ENCODE results near the gene ZNF185. TPM values are rescaled to one million over a fixed set of nuclear protein-coding genes. Genes with fewer than 3 reads are reported as not detected.

The ZNF185 gene
- 4.6 and 5.0 TPM in 2 replicates for total RNA-seq

GRCh38 chrX:152897222-152898131, at the start of gene ZNF185:
TSS of gene ZNF185 (plus strand) at chrX:152898067. CDS start at chrX:152914490, 16,423 bp downstream.

Other genes starting within 250 kb of the ZNF185 start
- not detected in 2 replicates for gene MAGEA3, start 199.3 kb upstream of the ZNF185 start, total RNA-seq
- not detected in 2 replicates for gene CSAG2, start 188.8 kb upstream of the ZNF185 start, total RNA-seq
- not detected in 2 replicates for gene MAGEA2B, start 183.4 kb upstream of the ZNF185 start, total RNA-seq
- not detected in 2 replicates for gene CSAG1, start 164.3 kb upstream of the ZNF185 start, total RNA-seq
- not detected in 2 replicates for gene MAGEA12, start 164.3 kb upstream of the ZNF185 start, total RNA-seq
- gene MAGEA2, start 144.2 kb upstream of the ZNF185 start, total RNA-seq, result not detected in 2 replicates
- not detected in 2 replicates for gene CSAG3, start 138.8 kb upstream of the ZNF185 start, total RNA-seq
- gene MAGEA6, start 128.4 kb upstream of the ZNF185 start, total RNA-seq, result not detected in 2 replicates
- gene CETN2, start 67.3 kb upstream of the ZNF185 start, total RNA-seq, result 27.1 and 36.5 TPM in 2 replicates
- 21.7 and 25.9 TPM in 2 replicates for gene NSDHL, start 67.0 kb upstream of the ZNF185 start, total RNA-seq
- not detected in 2 replicates for gene PNMA5, start 96.0 kb downstream of the ZNF185 start, total RNA-seq
- gene PNMA3, start 158.4 kb downstream of the ZNF185 start, total RNA-seq, result not detected in 2 replicates
- 2.0 and 4.6 TPM in 2 replicates for gene PNMA6A, start 174.4 kb downstream of the ZNF185 start, total RNA-seq